HG02884 (cell line): ENCODE measurements around the gene NEK7.
"Not testable (repeated sequence)": the region's sequence is repeated elsewhere in the genome, so short reads cannot be mapped to it uniquely, and the experiment has no call there.

ENCODE experiments used
- ATAC-seq: cut with Tn5 transposase; IDR thresholded peaks from one replicate; pipeline ENCODE4 v1.9.1; 2021; ENCODE audit warnings: mild to moderate bottlenecking, moderate library complexity; ENCODE audit not compliant: unreplicated experiment

Gene NEK7

GRCh38 chr1:198167436-198167934 lies 10.7 kb downstream of the NEK7 start:
- peak; percentile 51 for ATAC-seq

- no peak for ATAC-seq
Measured at GRCh38 chr1:198168227-198168626, 11.4 kb downstream of the NEK7 start.

- ATAC-seq = no peak
Measured at GRCh38 chr1:198169672-198170071, 12.9 kb downstream of the NEK7 start.

- no peak for ATAC-seq
Measured at GRCh38 chr1:198171667-198172540, 15.1 kb downstream of the NEK7 start.

GRCh38 chr1:198173832-198174231 lies 17.0 kb downstream of the NEK7 start:
- ATAC-seq = no peak

GRCh38 chr1:198174297-198174696 lies 17.5 kb downstream of the NEK7 start:
- peak; percentile 62 for ATAC-seq

GRCh38 chr1:198175423-198176170 lies 18.8 kb downstream of the NEK7 start:
- peak; percentile 75 for ATAC-seq

GRCh38 chr1:198176179-198176578 lies 19.4 kb downstream of the NEK7 start:
- ATAC-seq = peak; percentile 11

GRCh38 chr1:198177546-198177945 lies 20.7 kb downstream of the NEK7 start:
- no peak for ATAC-seq

- ATAC-seq = no peak
Measured at GRCh38 chr1:198178615-198179014, 21.8 kb downstream of the NEK7 start.

- ATAC-seq = no peak
Measured at GRCh38 chr1:198179556-198179981, 22.8 kb downstream of the NEK7 start.

- no peak for ATAC-seq
Measured at GRCh38 chr1:198183605-198184004, 26.8 kb downstream of the NEK7 start.

- ATAC-seq = no peak
Measured at GRCh38 chr1:198184516-198184915, 27.7 kb downstream of the NEK7 start.

- ATAC-seq = no peak
Measured at GRCh38 chr1:198185146-198185545, 28.3 kb downstream of the NEK7 start.

- ATAC-seq = no peak
Measured at GRCh38 chr1:198185759-198186158, 29.0 kb downstream of the NEK7 start.

GRCh38 chr1:198186916-198187580 lies 30.2 kb downstream of the NEK7 start:
- no peak for ATAC-seq

GRCh38 chr1:198187973-198188588 lies 31.3 kb downstream of the NEK7 start:
- ATAC-seq = no peak

- no peak for ATAC-seq
Measured at GRCh38 chr1:198191117-198191516, 34.3 kb downstream of the NEK7 start.

- ATAC-seq = not testable (repeated sequence)
Measured at GRCh38 chr1:198193871-198194270, 37.1 kb downstream of the NEK7 start.

- ATAC-seq = no peak
Measured at GRCh38 chr1:198196630-198197029, 39.8 kb downstream of the NEK7 start.

GRCh38 chr1:198197285-198197684 lies 40.5 kb downstream of the NEK7 start:
- ATAC-seq = no peak
